ENCODE results near the gene NATD1. TPM values are rescaled to one million over a fixed set of nuclear protein-coding genes. Genes with fewer than 3 reads are reported as not detected.
A peak's percentile ranks its signal among the peaks of the same experiment; 100 is the strongest.

NATD1 gene
- total and polyA plus RNA-seq, 2 of the 8 experiments (the other 6 are each of a cell fraction or from before 2014, with no cell fraction given) = 5.4 to 8.4 TPM

DNA sequence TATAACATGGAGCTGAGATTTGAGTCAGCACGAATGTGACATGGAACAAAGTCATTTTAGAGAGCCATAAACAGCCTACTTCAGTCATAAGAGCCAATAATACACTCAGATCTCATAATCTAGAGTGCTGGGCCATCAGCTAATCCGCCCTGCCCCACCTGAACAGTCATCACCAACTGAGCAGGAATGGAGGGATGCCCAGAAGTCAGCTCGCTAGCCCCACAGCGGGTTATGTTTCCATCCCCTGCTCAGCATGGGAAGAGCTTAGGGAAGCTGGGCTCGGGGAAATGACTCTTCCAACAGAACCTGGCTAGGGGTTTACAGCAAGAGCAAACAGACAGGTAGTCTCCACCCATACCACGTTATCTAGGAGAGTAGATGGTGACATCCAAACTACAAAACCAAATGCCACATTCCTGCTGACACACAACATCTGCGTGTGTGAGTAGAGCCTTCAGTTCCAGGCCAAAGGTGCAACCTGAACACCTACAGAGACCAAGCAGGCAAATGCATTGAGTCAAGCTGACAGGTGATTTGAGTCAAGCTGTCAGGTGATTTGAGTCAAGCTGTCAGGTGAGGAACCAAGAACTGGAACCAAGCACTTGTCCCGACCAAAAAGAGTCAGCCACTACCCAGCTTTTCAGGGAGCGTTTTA lies 41.3 kb downstream of the NATD1 start:
- Histone ChIP-seq H3K4ac (replicated peaks; ENCODE audit: insufficient read length, low read depth, low read length) (no peak overlapping the region), H3K27ac (ENCODE audit: low read depth, low read length) (no peak overlapping the region), H3K23ac (ENCODE audit: insufficient read length) (no peak overlapping the region), H2AFZ (ENCODE audit: low read length) (no peak overlapping the region), H4K8ac (ENCODE audit: extremely low read depth, insufficient read depth, low read length) (no peak overlapping the region), H3K79me2 (ENCODE audit: control insufficient read depth in 1 of 2, insufficient read depth in 2 of 2, low read length in 2 of 2) (peaks cover 50 to 67% of the 10 kb centered on the region in 2 experiments), H4K91ac (replicated peaks; ENCODE audit: insufficient read length, low read length) (no peak overlapping the region), H3K9me3 (ENCODE audit: insufficient read depth in 2 of 2, low read depth in 1 of 2, low read length in 1 of 2) (no peaks in the 10 kb centered on the region), H3K79me1 (ENCODE audit: low read depth, low read length) (peaks cover 18% of the 10 kb centered on the region), H3K18ac (ENCODE audit: extremely low read depth, low read length) (no peak overlapping the region), H3K9ac (replicated peaks in 1 of 4; ENCODE audit: extremely low read depth in 1 of 4, low read depth in 3 of 4, low read length in 3 of 4) (no peak overlapping the region; a peak in 1 of 7 replicates), H2BK5ac (ENCODE audit: low read depth, low read length) (no peak overlapping the region), H4K5ac (ENCODE audit: insufficient read length, low read depth, low read length) (no peak overlapping the region), H3K23me2 (ENCODE audit: low read depth, low read length) (peaks cover 8% of the 10 kb centered on the region), H3K56ac (replicated peaks; ENCODE audit: insufficient read length, low read depth, low read length) (no peak overlapping the region), H3K27me3 (replicated peaks in 1 of 4; ENCODE audit: control insufficient read depth in 3 of 4, extremely low read depth in 1 of 4, insufficient read depth in 3 of 4, low read length in 3 of 4) (no peaks in the 10 kb centered on the region), H2AK5ac (ENCODE audit: low read depth, low read length) (no peak overlapping the region), H4K20me1 (replicated peaks in 1 of 2; ENCODE audit: control insufficient read depth in 1 of 2, insufficient read depth in 2 of 2, low read length in 2 of 2) (peaks cover 29 to 32% of the 10 kb centered on the region in 2 experiments), H3K4me1 (replicated peaks in 1 of 4; ENCODE audit: control insufficient read depth in 3 of 4, insufficient read depth in 4 of 4, low read length in 3 of 4) (peaks cover 0 to 14% (median 5%) of the 10 kb centered on the region in 4 experiments; a peak in 4 of 7 replicates), H2BK120ac (replicated peaks; ENCODE audit: low read depth, low read length) (no peak overlapping the region), H3K4me3 (ENCODE audit: extremely low read depth in 1 of 4, insufficient read depth in 2 of 4, low read depth in 3 of 4, low read length in 4 of 4) (peak overlapping the region in 1 of 4 experiments; percentile 91; a peak in 3 of 8 replicates), H3K14ac (ENCODE audit: insufficient read length) (no peak overlapping the region), H3K36me3 (ENCODE audit: control insufficient read depth in 2 of 4, insufficient read depth in 4 of 4, low read length in 3 of 4) (peaks cover 0 to 18% (median 4%) of the 10 kb centered on the region in 4 experiments; a peak in 4 of 8 replicates), H2BK15ac (ENCODE audit: low read length) (no peak overlapping the region), H2BK20ac (ENCODE audit: low read length) (no peak overlapping the region), H2BK12ac (ENCODE audit: low read depth, low read length) (no peak overlapping the region), H3K4me2 (ENCODE audit: insufficient read depth in 1 of 2, low read depth in 2 of 2, low read length in 2 of 2) (peak overlapping the region; percentile 0 to 89; a peak in 2 of 4 replicates)
- TF ChIP-seq ZNF274 (IDR thresholded peaks at IDR 0.05; ENCODE audit: borderline replicate concordance, extremely low read depth, low read length) = no peak
- peak in 1 of 2 experiments; percentile 71; a peak in 2 of 4 replicates for TF ChIP-seq SIN3A (conservative IDR thresholded peaks at IDR 0.05 in 1 of 2, IDR thresholded peaks at IDR 0.05 in 1 of 2; ENCODE audit: low read depth in 1 of 2, low read length in 2 of 2)
- ChIA-PET POLR2A (ENCODE audit: partially characterized antibody) (interaction anchor here (1.6 to 4.9 kb wide), 5 partner anchors 9 to 170 kb away, joined by 3 to 42 read pairs (median 5); partner anchors contain the start of gene USP22), CTCF (ENCODE audit: partially characterized antibody) (interaction anchor here (0.7 to 3.6 kb wide), 7 partner anchors 10 to 168 kb away, joined by 3 to 28 read pairs (median 4); no protein-coding TSS in a partner anchor)
- WGBS, 2 experiments (ENCODE audit: extremely low coverage in 1 of 2, insufficient coverage in 1 of 2, insufficient read length in 1 of 2, insufficient replicate concordance in 2 of 2, low coverage in 1 of 2, low lambda C conversion rate in 2 of 2, missing lambda C conversion rate in 1 of 2) = 90% methylated on average over 9 of the region's 9 CpGs; no CpG with 5 or more reads in 1 of the 2 experiments
- no peak for DNase-seq (ENCODE audit: low read depth in 1 of 2, low spot score in 2 of 2)
- FAIRE-seq = no peak
